DND-41 (cell line): ENCODE data around the gene CEACAM4.

Source experiments
- EZH2 ChIP-seq: IDR thresholded peaks from 3 replicates; pipeline ENCODE4 v1.6.1; 2012; ENCODE audit warnings: borderline replicate concordance, low read depth, mild to moderate bottlenecking, moderate library complexity, low read length, inconsistent platforms; ENCODE audit not compliant: severe bottlenecking
- TF ChIP-seq, protein P1 (sequence below): IDR thresholded peaks from 2 replicates; pipeline ENCODE4 v1.5.1; 2012; ENCODE audit warnings: borderline replicate concordance, low read length, moderate library complexity, mild to moderate bottlenecking; ENCODE audit not compliant: poor library complexity, severe bottlenecking; ENCODE audit errors: extremely low read depth

DNA sequence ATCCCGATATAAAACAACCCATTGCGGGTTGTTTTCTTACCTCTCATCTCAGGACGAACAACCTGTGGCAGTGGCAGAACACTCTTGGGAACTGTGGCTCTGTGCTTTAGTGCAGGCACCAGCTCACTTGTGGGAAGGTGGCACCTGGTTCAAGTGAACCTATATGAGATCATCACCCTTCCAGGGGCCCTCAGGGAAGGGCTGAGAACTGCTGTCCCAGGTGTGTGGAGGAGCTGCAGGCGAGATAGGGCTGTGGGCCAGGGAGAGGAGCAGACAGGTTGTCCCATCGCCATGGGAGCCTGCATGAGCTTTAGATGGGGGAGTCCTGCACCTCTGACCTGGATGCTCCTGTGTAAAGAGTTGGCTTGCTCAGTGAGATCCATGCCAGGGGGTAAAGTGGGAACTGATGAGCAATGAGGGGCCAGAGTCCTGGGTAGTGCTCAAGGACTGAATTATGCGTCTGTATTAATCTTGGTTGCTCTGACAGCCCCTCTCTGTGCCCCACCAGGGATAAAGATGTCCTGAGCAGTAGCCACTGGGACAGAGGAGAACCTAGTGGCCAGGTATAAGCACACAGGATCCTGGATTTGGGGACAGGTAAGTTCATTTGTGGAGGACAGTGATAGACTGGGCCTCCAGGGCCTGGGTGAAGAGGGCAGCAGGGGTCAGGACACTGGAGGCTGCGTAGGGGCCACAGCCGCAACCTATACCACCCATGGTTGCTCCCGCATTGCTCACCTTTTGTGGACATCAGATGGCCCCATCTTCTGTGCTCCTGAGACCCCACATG lies 8.7 kb downstream of the CEACAM4 start:
- TF ChIP-seq, protein P1, sequence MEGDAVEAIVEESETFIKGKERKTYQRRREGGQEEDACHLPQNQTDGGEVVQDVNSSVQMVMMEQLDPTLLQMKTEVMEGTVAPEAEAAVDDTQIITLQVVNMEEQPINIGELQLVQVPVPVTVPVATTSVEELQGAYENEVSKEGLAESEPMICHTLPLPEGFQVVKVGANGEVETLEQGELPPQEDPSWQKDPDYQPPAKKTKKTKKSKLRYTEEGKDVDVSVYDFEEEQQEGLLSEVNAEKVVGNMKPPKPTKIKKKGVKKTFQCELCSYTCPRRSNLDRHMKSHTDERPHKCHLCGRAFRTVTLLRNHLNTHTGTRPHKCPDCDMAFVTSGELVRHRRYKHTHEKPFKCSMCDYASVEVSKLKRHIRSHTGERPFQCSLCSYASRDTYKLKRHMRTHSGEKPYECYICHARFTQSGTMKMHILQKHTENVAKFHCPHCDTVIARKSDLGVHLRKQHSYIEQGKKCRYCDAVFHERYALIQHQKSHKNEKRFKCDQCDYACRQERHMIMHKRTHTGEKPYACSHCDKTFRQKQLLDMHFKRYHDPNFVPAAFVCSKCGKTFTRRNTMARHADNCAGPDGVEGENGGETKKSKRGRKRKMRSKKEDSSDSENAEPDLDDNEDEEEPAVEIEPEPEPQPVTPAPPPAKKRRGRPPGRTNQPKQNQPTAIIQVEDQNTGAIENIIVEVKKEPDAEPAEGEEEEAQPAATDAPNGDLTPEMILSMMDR, result no peak
- TF ChIP-seq EZH2, result no peak
